Activated CD8-positive, alpha-beta memory T cell treated with anti-CD3 and anti-CD28 coated beads, Interleukin-2, amount 50 U/mL, for 4 hours (primary cell): Measurements from ENCODE around the gene RBM24.
A peak's percentile ranks its signal among the peaks of the same experiment; 100 is the strongest.

Experiments
- DNase-seq: peaks from one replicate; pipeline ENCODE4 v3.0.0-alpha.2; 2020

Gene RBM24

DNA sequence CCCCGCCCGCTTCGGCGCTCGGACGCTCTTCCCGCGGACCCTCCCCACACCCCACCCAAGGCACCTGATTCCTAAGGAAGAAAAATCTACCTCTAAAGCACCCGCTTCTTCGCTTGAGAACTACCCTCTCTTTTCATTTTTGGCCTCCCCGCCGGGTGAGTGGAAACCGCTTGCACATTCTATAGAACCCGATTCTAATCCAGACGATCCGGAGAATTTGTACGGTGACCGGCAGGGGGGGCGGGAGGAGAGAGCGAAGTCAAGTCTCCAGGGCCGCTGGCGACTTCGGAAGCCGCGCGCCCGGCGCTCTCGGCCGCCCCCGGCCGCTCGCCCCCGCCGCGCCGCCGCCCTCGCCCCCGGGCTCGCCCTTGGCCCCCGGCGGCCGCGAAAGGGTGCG lies at the start of gene RBM24:
Gene RBM24 (plus strand): TSS at position 262 of the 397 bp plus-strand sequence. CDS start 221 bp downstream, outside the sequence.
- DNase-seq: peak; percentile 21

DNA sequence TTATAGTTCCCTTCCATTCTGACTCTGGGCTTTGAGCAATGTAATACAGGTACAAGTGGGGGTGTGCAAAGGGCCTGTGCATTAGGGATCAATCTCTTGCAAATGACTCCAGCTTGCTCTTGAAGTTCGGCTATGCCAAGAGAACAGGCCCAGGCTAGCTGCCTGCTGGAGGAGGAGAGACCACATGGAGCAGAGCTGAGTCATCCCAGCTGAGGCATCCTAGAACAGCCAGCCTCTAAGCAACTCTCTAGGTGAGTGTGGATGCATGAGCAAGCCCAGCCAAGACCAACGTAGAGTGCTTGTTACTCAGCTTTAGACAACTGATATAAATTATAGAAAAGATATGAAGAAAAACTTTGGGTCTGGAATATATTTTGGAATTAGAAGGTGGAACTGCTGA lies 47.6 kb upstream of the RBM24 start:
- no peak for DNase-seq

DNA sequence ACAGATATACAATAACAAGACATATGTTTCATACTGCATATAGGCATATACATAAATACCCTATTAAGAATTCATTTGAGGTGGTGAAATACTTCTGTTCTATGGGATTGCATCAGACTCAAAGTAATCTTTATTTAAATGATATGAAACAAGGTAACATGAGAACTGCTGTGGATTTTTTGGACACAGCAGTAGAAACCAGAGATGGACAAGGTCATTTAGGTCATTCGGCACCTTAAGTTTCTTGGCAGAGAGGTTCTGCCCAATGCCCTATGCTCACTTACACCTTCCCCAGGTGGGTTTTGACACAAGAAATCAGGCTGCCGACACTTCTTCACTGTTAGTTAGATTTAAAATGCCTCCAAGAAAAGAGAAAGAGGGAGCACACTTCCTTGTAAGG lies 43.9 kb upstream of the RBM24 start:
- DNase-seq: no peak

DNA sequence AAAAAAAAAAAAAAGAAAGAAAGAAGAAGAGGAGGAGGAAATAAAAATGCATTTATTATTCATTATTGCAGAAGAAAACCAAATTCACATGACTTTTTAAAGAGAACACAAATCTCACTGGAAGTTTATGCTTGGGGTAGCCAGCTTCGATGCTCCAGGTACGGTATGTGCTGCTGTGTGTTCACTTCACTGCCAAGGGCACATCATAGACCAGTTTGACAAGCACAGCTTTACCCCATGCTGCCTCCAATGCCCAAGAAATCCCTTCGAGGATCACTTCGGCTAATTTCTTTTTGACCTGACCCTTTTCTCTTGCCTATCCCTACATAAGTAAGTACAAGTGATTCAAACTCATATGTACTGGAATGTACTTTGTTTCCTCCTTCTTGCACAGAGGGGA lies 41.9 kb upstream of the RBM24 start:
- DNase-seq: no peak

DNA sequence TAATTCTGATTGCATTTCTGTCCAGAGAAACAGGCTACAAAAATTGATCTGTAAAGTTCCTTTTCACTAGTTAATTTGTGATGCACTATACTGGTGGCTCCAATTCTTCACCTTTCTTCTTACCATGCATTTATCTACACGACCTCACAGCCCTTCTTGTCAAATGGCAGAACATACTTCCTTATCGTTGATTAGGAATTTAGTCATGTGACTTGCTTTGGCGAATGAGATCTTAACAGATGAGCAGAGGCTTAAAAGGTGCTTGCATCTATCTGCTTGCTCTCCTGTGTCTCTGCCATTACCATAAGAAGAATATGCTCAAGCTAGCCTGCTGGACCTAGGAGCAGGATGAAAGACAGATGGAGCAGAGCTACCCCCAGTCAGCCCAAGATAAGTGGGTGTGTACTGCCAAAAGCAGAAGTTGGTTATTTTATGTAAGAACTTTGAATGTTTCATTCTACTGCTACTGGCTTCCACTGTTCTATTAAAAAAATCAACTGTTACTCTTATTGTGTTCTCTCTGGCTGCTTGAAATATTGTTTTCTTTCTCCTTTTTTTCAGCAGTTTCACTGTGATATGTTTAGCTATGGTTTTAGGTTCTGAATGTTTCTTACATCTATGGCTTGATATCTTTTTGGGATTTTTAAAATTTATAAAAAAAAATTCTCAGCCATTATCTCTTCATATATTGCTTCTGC lies 40.2 kb upstream of the RBM24 start:
- DNase-seq: no peak

DNA sequence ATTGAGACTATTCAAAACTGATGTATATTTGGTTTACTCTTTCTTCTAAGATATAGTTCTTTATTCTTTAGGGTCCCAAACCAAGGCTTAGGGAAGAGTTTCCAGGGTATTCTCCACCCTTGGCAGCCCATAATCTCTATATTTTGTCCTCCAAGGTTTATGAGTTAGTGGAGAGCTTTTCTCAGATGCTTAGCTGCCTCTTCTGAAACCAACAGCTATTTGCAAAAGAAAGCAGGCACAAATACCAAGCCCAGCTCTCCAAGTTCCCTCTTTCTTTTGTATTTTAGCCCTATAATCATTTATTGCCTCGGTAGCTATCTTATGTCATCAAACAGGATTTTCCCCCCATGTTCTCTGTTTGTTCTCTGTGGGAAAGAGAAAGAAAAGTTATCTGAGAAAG lies 39.1 kb upstream of the RBM24 start:
- DNase-seq: no peak

DNA sequence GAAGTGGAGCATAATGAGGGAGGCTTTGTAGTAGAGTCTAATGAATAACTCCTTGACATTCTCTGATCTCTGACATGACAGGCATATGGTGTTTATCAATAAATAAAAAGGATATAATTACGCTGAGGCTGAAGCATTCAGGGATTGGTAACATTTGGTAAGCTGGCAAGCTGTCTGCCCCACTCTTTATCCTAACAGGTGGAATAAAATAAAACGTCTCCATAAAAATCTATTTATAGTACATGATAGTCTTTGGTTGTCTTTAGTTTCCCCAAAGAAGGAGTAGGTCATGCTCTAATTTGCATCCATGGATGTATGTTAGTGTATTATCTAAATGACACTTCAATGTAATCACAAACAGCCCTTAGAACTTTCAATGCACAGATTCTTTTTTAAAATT lies 30.9 kb upstream of the RBM24 start:
- DNase-seq: no peak

DNA sequence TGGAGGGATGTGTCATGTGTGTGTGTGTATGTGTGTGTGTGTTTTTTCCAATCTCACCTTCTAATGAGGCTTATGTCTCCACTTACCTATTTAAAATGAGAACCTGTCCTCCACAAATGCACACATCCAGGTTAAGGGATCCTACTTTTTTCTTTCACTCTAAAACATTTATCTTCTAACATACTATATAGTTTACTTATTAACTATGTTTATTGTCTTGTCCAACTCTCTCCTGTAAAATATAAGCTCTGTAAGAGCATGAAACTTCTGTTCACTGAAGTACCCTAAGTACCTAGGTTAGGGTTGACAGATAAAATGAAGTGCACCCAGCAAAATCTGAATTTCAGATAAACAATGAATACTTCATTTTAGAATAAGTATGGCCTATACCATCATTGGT lies 29.2 kb upstream of the RBM24 start:
- DNase-seq: no peak

DNA sequence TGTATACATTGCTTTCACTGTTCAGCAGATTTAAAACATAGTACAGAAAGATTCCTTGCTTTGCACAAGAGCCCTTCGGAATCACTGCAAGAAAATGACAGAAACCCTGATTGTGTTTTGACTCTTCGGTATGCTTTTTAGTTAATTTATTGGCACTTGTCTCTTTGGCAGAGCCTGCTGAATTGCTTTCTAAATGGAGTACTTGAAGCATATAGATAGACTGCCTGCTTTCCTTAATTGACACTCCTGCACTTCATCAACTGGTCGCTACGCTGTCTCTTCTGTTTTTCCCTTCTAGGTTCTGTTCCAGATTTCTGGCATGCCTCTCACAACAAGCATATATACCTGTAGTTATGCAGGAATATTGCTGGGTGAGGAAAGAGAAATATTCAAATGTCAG lies 22.4 kb upstream of the RBM24 start:
- no peak for DNase-seq

DNA sequence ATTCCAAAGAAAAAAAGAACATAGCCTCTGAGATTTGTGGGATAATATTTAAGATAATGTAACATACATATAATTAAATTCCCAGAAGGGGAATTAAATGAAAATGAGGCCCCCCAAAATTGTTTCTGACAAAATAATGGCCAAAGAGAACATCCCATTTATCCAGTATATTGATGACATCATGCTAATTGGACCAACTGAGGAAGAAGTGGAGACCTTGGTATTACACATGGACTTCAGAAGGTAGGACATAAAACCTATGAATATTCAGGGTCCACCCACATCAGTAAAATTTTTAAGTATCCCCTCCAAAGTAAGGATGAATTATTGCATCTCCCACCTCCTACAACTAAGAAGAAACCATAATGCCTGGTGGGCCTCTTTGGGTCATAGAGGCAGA lies 15.6 kb upstream of the RBM24 start:
- DNase-seq: no peak

DNA sequence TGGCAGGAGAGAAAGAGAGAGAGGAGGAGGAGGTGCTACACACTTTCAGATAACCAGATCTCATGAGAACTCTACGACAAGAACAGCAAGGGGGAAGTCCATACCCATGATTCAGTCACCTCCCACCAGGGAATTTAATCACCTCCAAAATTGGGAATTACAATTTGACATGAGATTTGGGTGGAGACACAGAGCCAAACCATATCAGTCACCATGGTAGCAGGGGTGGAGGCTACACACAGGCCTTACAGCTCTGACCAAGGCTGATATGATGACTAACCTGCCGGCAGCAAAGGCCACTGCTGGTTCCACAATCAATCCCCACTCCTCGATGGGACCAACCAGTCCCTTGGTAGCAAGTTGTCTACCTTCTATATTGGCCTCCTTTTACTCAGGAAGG lies 13.6 kb upstream of the RBM24 start:
- DNase-seq: no peak

DNA sequence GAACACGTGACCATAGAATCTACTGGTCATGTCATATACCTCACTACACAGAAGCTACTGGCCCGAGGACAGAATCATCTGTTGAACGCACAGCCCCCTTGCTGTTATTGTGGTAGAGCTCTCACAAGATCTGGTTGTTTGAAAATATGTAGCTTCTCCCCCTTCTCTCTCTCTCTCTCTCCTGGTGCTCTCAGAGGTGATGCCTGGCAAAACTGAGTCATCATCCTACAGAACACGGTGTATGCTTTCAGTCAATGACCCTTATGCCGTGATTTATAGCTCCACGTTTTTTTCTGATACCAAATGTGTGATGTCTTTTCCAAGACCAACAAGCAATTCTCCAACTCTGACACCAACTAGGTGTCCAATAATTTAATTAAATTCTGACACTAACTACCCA lies 13.0 kb upstream of the RBM24 start:
- no peak for DNase-seq

DNA sequence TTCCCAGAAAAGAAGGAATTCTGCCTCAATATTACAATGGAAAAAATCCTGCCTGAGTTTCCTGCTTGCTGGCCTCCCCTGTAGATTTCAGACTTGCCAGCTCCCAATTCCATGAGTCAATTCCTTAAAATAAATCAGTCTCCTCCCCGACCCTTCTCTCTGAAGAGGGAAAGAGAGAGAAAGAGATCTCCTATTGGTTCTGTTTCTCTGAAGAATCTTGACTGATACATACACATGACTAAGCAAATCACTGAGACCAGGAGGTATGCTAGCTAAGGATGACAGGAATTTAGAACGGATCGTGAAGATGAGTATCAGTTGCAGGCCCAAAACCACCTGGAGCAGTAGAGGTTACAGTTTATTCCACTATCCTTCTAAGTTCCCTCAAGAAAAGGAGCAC lies 11.3 kb upstream of the RBM24 start:
- DNase-seq: no peak

DNA sequence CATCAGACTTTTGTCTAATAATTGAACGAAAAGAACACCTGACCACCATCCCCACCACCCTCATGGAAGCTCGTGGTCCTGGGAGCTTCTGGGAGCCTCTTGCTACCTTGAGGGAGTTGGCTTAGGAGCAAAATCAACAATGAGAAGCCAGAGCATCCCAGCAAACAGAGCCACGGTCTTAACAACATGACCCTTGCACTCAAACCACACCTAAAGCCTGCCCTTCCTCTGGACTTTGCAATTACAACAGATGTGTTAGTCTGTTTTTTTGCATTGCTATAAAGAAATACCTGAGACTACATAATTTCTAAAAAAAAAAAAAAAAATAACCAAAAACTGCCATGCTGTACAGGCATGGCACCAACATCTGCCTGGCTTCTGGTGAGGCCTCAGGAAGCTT lies 9.5 kb upstream of the RBM24 start:
- no peak for DNase-seq

DNA sequence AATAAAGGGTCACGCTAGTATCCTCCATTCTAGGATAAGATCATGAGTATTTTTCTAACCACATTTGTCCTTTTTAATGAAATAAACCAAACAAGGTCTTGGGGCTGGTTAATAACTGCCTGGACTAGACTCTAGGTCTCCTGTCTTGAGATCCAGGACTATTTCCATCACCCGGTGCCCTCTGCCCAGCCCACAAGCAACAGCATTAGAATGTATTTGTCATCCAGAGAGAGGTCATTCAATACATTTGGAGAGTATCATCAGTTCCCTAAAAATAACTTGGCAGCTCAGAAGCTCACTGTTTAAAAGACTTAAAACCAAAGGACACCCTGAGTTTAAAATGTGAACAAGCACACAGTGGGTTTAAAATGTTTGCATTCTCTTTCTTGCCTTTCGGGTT lies 4.4 kb upstream of the RBM24 start:
- no peak for DNase-seq

DNA sequence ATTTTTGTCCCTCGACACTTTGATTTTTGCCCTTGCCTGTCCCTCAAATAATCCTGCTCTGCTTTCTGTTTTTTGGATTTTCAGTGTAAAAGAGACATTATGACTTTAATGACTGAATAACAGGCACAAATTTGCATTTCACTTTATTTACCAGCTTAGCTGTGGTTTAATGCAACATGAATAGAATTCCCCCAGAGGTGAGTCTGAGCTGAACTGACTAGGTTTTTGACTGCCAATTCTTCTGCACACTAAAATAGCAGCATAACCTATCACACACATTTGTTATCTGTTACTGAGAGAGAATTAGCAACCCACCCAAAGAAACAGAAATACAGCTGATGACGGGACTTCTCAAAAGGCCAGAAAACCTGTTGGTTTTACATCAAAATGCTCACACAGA lies 3.9 kb upstream of the RBM24 start:
- no peak for DNase-seq

DNA sequence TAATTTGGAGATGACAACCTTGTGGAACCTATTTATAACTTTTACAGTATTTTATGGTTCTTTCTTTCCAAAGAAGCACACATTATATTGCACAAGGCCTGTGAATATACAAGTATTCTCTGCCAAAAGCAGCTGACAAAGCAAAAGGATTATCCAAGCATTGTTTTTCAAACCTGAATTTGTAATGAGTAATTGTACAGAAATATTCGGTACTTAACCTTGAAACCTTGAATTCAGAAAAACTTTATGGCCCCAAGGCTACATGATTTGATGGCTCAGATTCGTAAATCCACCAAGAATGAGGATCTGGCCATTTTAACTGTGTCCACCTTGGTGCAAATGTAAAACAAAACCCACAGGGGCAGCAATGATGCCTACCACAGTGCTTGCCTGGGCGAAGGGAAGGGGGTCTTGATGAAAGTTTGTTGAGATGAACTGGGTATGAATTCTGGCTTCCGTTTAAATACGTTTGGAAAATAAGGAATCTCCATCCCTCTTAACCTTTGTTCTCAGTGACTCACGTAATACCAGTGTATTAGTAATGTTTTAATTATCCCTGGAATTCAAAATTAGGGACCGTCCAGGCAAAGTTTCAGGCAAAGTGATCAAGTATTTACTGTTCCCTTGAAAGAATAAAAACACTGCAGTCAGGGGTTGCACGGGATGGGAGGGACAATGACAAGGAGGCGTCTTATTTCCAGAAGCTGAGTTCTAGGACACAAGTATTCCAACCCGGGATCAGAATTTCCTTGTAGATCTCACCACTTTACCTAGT lies 2.7 kb upstream of the RBM24 start:
- no peak for DNase-seq

DNA sequence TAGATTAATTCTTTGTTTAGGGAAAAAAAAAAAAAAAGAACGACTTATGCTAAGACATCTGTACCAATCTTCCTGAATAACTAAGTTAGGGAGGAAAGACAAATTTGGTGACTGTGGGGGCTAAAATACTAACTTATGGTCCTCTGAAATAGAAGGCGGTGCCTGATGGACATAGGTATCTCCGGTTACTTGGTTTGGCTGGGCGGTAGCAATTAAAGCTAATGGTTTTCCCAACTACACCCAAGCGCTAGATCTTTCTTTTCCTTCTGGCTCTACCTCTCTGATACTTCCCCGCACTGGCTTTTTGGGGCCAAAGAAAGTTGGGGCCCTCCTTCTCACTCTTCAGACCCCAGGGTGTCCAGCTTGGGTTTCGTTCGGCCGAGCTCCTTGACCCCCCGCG lies 1.0 kb upstream of the RBM24 start:
- DNase-seq: no peak

DNA sequence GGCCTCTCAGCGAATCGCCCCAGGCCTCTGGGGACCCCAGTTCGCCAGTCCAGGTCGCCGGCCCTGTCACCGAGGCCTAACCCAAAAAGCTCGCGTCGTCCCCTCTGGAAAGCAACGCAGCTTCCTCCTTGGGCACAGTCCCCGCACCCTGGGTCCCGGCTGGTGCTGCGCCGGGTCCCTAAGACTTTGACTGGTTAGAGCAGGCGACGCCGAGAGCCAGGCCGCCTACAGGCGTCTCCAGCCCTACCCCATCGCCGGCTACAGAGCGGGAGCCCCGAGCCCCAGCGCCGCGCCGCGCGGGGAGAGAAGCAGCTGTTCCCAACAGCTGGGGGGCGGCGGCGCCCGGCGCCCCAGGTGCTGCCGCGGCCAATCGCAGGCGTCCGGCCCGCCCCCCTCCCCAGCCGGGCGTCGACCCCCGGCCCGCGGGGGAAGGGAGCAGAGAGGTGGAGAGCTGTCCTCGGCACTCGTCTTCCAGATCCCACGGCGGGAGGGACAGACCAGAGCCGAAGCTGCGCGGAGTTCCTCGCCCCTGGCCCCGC lies 540 bp upstream of the RBM24 start:
- no peak for DNase-seq

DNA sequence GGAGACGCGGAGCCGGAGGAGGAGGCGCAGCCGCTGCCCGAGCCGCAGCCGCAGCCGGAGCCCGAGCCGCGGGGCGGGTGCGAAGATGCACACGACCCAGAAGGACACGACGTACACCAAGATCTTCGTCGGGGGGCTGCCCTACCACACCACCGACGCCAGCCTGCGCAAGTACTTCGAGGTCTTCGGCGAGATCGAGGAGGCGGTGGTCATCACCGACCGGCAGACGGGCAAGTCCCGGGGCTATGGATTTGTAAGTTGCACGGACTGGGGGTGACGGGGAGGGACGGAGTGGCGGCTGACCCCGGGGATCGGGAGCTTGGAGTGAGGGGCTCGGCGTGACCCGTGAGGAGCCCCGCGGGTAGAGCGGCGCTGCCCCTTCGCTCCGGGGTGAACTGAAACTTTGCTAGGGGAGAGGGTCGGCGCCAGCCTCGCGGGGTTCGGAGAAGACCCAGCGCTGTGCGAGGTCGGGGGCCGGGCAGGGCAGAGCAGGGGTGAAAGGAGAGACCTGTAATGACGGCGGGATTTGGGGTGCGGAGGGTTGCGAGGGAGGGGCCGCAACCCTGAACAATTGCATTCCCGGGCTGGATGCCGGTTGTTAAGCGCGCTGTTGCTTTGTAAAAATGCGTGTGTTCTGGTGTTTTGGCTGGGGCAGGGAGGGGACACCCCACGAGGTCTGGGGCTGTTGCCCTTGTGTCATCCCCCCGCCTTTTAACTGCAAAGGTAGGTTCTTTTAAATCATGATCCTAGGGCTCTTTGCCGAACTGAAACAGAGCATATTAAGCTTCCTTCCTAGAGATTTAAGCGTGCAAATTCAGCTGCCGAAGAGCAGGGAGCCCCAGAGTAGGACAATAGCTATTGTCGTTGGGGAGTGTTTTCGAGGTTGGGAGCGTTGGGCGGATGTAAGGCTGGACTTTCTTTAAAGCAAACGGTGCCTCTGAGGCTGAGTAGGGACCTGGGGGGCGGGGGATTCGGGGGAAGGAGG lies 628 bp downstream of the RBM24 start:
- DNase-seq: no peak

DNA sequence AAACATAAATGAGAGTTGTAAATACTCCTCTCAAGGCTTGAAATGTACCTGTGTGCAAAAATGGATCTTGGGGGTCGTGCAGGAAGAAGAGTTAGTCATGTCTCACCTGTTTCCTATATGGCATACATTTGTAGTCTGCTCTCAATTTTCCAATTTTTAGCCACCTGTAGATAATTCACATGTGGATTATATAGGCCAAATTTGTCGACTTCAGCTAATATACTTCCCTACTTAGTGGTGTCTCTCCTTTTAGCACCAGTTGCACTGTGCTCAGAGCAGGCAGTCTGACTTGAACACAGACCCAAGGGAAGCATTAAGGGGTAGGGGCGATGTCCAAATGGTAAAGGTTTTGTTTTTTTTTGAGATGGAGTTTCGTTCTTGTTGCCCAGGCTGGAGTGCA lies 1.9 kb downstream of the RBM24 start:
- DNase-seq: no peak

DNA sequence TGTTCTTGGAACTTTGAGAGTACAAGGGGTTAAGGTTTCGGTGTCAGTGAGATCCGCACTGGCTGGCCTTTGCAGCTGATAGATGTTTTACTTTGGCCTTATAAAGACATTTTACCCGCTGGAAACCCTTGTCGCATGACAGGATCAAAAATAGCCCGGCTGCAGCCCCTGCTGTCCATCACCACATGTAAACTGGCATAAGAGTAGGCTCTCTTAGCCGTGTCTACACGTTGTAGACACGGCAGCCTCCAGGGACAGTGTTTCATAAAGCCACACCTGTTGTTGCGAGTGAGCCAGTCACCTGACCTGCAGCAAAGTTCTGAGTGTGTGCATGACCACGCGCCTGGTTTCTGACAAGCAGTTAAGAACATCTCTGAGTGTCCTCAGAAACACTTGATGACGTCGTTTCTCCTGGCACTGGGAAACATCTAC lies 8.5 kb downstream of the RBM24 start:
- no peak for DNase-seq

DNA sequence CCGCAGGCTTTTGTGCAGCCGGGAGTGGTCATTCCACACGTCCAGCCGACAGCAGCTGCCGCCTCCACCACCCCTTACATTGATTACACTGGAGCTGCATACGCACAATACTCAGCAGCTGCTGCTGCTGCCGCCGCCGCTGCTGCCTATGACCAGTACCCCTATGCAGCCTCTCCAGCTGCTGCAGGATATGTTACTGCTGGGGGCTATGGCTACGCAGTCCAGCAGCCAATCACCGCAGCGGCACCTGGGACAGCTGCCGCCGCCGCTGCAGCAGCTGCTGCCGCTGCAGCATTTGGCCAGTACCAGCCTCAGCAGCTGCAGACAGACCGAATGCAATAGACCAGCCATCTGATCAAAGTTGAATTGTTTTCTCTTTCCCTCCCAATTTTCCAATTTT lies 10.6 kb downstream of the RBM24 start:
- no peak for DNase-seq
